SK-N-MC (cell line): Measurements from ENCODE around the gene USP3.
"Not testable (repeated sequence)": the region's sequence is repeated elsewhere in the genome, so short reads cannot be mapped to it uniquely, and the experiment has no call there.

ENCODE experiments used
- DNase-seq: peaks from one replicate; pipeline ENCODE4 v3.0.0-alpha.2; 2011; ENCODE audit warnings: low read depth, low spot score
- H3K27ac ChIP-seq: fragments of 200-600 bp; sonication (generic); 2 replicates; pipeline ENCODE4 v1.5.1; 2016; ENCODE audit warnings: mixed run types
- H3K36me3 ChIP-seq: fragments of 200-600 bp; sonication (generic); 2 replicates; pipeline ENCODE4 v1.6.1; 2017; ENCODE audit warnings: antibody characterized with exemption, low read length, mixed read lengths; ENCODE audit not compliant: insufficient read depth
- H3K4me3 ChIP-seq: fragments of 200-600 bp; sonication (generic); 2 replicates; pipeline ENCODE4 v1.5.1; 2016
- H3K9ac ChIP-seq: fragments of 200-600 bp; sonication (generic); 2 replicates; pipeline ENCODE4 v1.8.0; 2017; ENCODE audit warnings: mixed run types, mixed read lengths; ENCODE audit not compliant: insufficient read length
- H3K9me3 ChIP-seq: fragments of 200-600 bp; sonication (generic); 2 replicates; pipeline ENCODE4 v1.6.1; 2017; ENCODE audit warnings: low read depth, mild to moderate bottlenecking, antibody characterized with exemption, low read length, moderate library complexity, mixed read lengths
- EZH2 ChIP-seq: fragments of 200-600 bp; sonication (generic); IDR thresholded peaks from one replicate; pipeline ENCODE4 v1.6.1; 2017; ENCODE audit warnings: antibody characterized with exemption
- FOXP2 ChIP-seq: optimal IDR thresholded peaks from 2 replicates; pipeline ENCODE3; 2011; ENCODE audit warnings: mild to moderate bottlenecking, moderate library complexity; ENCODE audit not compliant: insufficient read depth; ENCODE audit errors: extremely low read length, control extremely low read depth
- POLR2AphosphoS5 ChIP-seq: IDR thresholded peaks from 2 replicates; pipeline ENCODE4 v1.6.1; 2012; ENCODE audit warnings: mild to moderate bottlenecking, low read depth, low read length, borderline replicate concordance

Gene USP3

GRCh38 chr15:63483521-63484371 is 20.6 kb upstream of the USP3 start:
- Histone ChIP-seq H3K4me3 (no peak overlapping the region), H3K36me3 (no peaks in the 10 kb centered on the region), H3K9me3 (no peaks in the 10 kb centered on the region), H3K9ac (no peak overlapping the region), H3K27ac (no peak overlapping the region)
- TF ChIP-seq POLR2AphosphoS5 (no peak), FOXP2 (no peak), EZH2 (no peak)
- no peak for DNase-seq

DNA sequence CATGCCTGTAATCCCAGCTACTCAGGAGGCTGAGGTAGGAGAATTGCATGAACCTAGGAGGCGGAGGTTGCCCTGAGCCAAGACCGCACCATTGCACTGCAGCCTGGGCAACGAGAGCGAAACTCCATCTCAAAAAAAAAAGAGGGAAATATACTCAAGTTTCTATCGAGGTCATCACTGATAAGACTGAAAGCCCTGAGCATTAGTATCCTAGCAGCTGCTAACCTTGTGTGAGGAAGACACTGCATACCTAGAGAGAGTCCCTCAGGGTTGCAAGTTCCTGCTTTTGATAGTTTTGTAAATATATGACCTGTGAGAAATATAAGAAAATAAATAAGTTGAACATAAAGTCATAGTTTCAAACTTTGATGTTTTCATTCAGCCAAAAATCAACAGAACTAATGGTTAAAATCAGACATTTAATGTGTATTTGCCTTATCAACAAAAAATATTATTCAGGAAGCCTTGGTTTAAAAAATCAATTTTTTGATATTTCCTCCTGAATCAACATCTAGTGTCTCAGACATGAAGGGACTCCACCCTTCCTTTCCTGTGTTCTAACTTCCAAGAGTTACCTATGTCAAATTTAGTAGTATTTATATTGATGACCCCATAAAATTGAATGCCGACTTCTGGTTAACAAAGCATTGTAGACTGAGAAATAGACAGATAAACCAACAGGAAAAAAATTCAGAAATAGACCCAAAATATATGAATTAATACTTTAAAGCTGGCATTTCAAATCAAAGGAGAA is 19.8 kb upstream of the USP3 start:
- Histone ChIP-seq H3K9ac (no peak overlapping the region), H3K9me3 (no peaks in the 10 kb centered on the region), H3K36me3 (no peaks in the 10 kb centered on the region), H3K27ac (no peak overlapping the region), H3K4me3 (no peak overlapping the region)
- TF ChIP-seq POLR2AphosphoS5, result no peak
- no peak for TF ChIP-seq FOXP2
- TF ChIP-seq EZH2, result no peak
- DNase-seq, result no peak

- Histone ChIP-seq H3K36me3 (no peaks in the 10 kb centered on the region), H3K9me3 (no peaks in the 10 kb centered on the region), H3K27ac (no peak overlapping the region), H3K4me3 (no peak overlapping the region), H3K9ac (no peak overlapping the region)
- TF ChIP-seq EZH2 (no peak), FOXP2 (no peak), POLR2AphosphoS5 (no peak)
- no peak for DNase-seq
These were observed 17.2 kb upstream of the USP3 start for GRCh38 chr15:63487076-63487757.

DNA sequence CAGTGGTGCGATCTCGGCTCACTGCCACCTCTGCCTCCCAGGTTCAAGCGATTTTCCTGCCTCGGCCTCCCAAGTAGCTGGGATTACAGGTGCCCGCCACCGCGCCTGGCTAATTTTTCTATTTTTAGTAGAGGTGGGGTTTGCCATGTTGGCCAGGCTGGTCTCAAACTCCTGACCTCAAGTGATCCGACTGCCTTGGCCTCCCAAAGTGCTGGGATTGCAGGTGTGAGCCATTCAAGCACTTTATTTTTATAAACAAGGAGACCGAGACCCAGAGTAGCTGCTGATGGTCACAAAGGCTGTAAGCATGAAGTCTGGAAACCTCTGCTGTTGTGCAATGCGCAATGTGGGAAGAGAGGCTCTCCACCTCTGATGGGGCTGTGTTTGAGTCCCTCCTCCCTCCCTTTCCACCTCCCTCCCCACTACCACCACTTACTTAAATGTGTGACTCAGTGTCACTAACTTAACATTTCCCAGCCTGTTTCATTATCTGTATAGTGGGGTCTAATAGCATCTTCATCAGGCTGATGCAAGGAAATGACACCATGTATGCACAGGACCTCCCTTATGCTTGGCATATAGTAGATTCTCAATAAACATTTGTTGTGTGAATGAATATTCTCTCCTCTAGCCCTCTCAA is 16.5 kb upstream of the USP3 start:
- not testable (repeated sequence) for DNase-seq, H3K9ac ChIP-seq, H3K4me3 ChIP-seq, H3K36me3 ChIP-seq, H3K9me3 ChIP-seq, H3K27ac ChIP-seq

DNA sequence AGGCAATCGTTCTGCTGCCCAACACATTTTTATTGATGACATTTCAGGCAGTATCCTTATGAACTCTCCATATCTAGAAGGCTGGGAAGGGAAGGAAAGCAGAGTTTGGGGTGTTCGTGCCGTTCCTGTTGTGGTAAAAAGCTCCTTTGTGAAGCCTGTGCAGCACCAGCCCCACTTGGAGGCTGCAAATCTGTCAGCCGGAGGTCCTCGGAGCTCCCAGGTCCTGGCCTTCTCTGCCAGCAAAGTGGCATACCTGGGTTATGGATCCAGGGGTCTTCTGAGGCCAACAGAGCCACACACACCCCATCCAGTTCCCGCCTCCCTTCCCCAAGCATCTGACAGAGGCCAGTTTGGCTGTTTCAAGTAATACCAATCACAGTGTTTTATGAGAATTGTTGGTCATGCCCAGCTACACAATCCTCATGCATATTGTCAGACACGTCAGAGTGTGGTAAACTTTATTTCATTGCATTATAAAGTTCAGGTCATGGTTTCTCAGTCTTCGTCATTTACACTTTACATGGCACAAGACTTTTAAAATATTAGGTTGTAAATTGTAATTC is 15.9 kb upstream of the USP3 start:
- no peak overlapping the region for H3K4me3 ChIP-seq
- H3K36me3 ChIP-seq, result no peaks in the 10 kb centered on the region
- no peak for DNase-seq
- TF ChIP-seq POLR2AphosphoS5, result no peak
- no peak for TF ChIP-seq FOXP2
- no peak overlapping the region for H3K9ac ChIP-seq
- H3K27ac ChIP-seq, result no peak overlapping the region
- no peaks in the 10 kb centered on the region for H3K9me3 ChIP-seq

DNA sequence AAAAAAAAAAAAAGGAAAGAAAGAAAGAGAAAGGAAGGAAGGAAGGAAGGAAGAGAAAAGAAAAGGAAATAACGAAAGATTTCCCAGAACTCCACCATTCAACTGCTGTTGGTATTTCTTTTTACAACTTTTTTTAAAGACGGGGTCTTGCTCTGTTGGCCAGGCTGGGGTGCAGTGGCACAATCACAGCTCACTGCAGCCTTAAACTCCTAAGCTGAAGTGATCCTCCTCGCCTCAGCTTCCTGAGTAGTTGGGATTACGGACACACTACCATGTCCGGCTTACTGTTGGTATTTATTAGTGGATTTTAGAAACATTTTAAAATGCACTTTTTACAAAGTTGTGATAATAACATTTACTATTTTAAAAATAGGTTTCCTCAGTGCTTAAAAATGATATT is 15.0 kb upstream of the USP3 start:
- DNase-seq, result no peak
- Histone ChIP-seq H3K4me3 (no peak overlapping the region), H3K9ac (no peak overlapping the region), H3K27ac (no peak overlapping the region), H3K36me3 (no peaks in the 10 kb centered on the region), H3K9me3 (no peaks in the 10 kb centered on the region)
- TF ChIP-seq FOXP2, result no peak
- no peak for TF ChIP-seq EZH2
- no peak for TF ChIP-seq POLR2AphosphoS5

DNA sequence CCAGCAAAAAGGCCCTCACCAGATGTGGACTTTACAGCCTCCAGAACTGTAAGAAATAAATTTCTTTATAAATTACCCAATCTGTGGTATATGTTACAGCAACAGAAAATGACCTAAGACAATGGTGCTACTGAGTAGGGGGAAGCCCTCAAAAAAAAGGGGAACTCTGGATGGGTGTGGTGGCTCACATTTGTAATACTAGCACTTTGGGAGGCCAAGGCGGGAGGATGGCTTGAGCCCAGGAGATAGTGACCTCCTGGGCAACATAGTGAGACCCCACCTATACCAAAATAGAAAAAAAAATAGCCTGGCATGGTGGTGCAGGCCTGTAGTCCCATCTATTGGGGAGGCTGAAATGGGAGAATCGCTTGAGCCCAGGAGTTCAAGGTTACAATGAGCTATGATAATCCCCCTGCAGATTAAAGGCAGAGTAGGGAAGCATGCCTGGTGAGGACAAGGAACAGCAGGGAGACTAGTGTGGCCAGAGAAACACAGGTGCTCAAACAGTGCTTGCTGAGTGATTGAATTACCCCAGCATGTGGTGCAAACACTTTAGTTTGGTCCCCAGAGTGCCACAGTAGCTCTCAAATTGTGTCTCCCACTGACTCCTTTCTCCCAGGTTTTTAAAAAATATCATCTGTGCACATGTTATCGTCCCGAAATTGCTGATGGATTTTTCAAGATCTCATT is 13.9 kb upstream of the USP3 start:
- TF ChIP-seq POLR2AphosphoS5 (no peak), EZH2 (no peak)
- H3K27ac ChIP-seq, result no peak overlapping the region
- no peak overlapping the region for H3K4me3 ChIP-seq

More for the DNA sequence above, 13.9 kb upstream of the USP3 start:
- DNase-seq, result no peak
- no peaks in the 10 kb centered on the region for H3K9me3 ChIP-seq
- H3K9ac ChIP-seq, result no peak overlapping the region
- H3K36me3 ChIP-seq, result no peaks in the 10 kb centered on the region
